Activated T-cell treated with anti-CD3 and anti-CD28 coated beads, Interleukin-2, amount 50 U/mL, for 4 hours (primary cell): ENCODE data around the gene ATXN1. TPM values are rescaled to one million over a fixed set of nuclear protein-coding genes. Genes with fewer than 3 reads are reported as not detected.
"Not testable (repeated sequence)": the region's sequence is repeated elsewhere in the genome, so short reads cannot be mapped to it uniquely, and the experiment has no call there.

Experiments used
- ATAC-seq, 2 donors: fragments of 200-7000 bp; cut with Tn5 transposase; one replicate each; pipeline ENCODE4 v1.10.0; 2021
- DNase-seq: peaks from one replicate; pipeline ENCODE4 v3.0.0-alpha.2; 2020
- H3K27me3 Mint-ChIP-seq: one replicate; pipeline ENCODE4 v1.8.0; 2021; ENCODE audit warnings: low read depth, mixed read lengths
- H3K36me3 Mint-ChIP-seq: one replicate; pipeline ENCODE4 v1.8.0; 2022; ENCODE audit warnings: mixed read lengths; ENCODE audit not compliant: insufficient read depth
- H3K4me1 Mint-ChIP-seq: one replicate; pipeline ENCODE4 v1.8.0; 2021; ENCODE audit warnings: low read depth, mixed read lengths
- H3K4me3 Mint-ChIP-seq: one replicate; pipeline ENCODE4 v1.8.0; 2021; ENCODE audit warnings: mild to moderate bottlenecking, moderate library complexity, mixed read lengths
- H3K9me3 Mint-ChIP-seq: one replicate; pipeline ENCODE4 v1.8.0; 2021; ENCODE audit warnings: mixed read lengths
- total RNA-seq, 3 donors: library from RNA; stranded (reverse); gene quantifications; one replicate each; pipeline ENCODE4 v1.2.1, GENCODE V29; 2021

Gene ATXN1
- total RNA-seq, 3 donors from 2014 or later, result 39.5 to 63.8 (median 45.1) TPM

GRCh38 chr6:16717275-16717942 is 43.9 kb downstream of the ATXN1 start:
- Mint-ChIP-seq H3K9me3 (no peaks in the 10 kb centered on the region), H3K4me1 (peaks cover 54% of the 10 kb centered on the region)
- no peak for ATAC-seq

GRCh38 chr6:16716321-16716858 is 44.9 kb downstream of the ATXN1 start:
- H3K27me3 Mint-ChIP-seq, result no peaks in the 10 kb centered on the region
- H3K9me3 Mint-ChIP-seq, result no peaks in the 10 kb centered on the region
- ATAC-seq (no peak), DNase-seq (no peak)
- no peak overlapping the region for H3K4me3 Mint-ChIP-seq
- H3K36me3 Mint-ChIP-seq, result peaks cover 16% of the 10 kb centered on the region
- peaks cover 58% of the 10 kb centered on the region for H3K4me1 Mint-ChIP-seq

More at GRCh38 chr6:16717275-16717942, 43.9 kb downstream of the ATXN1 start:
- DNase-seq, result no peak
- Mint-ChIP-seq H3K4me3 (no peak overlapping the region), H3K27me3 (no peaks in the 10 kb centered on the region), H3K36me3 (peaks cover 17% of the 10 kb centered on the region)

- no peaks in the 10 kb centered on the region for H3K9me3 Mint-ChIP-seq
- ATAC-seq (no peak), DNase-seq (no peak)
- peaks cover 12% of the 10 kb centered on the region for H3K36me3 Mint-ChIP-seq
- H3K27me3 Mint-ChIP-seq, result no peaks in the 10 kb centered on the region
- peak overlapping the region; percentile 72 for H3K4me3 Mint-ChIP-seq
- H3K4me1 Mint-ChIP-seq, result peaks cover 60% of the 10 kb centered on the region
Measured at GRCh38 chr6:16713597-16713996, 47.7 kb downstream of the ATXN1 start.

- Mint-ChIP-seq H3K4me3 (peak overlapping the region; percentile 72), H3K36me3 (peaks cover 13% of the 10 kb centered on the region), H3K4me1 (peaks cover 59% of the 10 kb centered on the region), H3K27me3 (no peaks in the 10 kb centered on the region), H3K9me3 (no peaks in the 10 kb centered on the region)
- ATAC-seq, result peak; percentile 44 to 56
- peak; percentile 28 for DNase-seq
Measured at GRCh38 chr6:16712931-16713484, 48.3 kb downstream of the ATXN1 start.

- Mint-ChIP-seq H3K36me3 (peaks cover 12% of the 10 kb centered on the region), H3K27me3 (no peaks in the 10 kb centered on the region), H3K4me3 (peak overlapping the region; percentile 72), H3K9me3 (no peaks in the 10 kb centered on the region), H3K4me1 (peaks cover 62% of the 10 kb centered on the region)
- ATAC-seq, result peak; percentile 87 to 88
- DNase-seq, result no peak
Measured at GRCh38 chr6:16712255-16712930, 48.9 kb downstream of the ATXN1 start.

- ATAC-seq, result peak; percentile 19 to 23
- H3K27me3 Mint-ChIP-seq, result no peaks in the 10 kb centered on the region
- H3K4me3 Mint-ChIP-seq, result peak overlapping the region; percentile 72
- H3K4me1 Mint-ChIP-seq, result peaks cover 68% of the 10 kb centered on the region
- peak; percentile 30 for DNase-seq
- H3K9me3 Mint-ChIP-seq, result no peaks in the 10 kb centered on the region
- peaks cover 10% of the 10 kb centered on the region for H3K36me3 Mint-ChIP-seq
Measured at GRCh38 chr6:16711546-16712254, 49.6 kb downstream of the ATXN1 start.

- Mint-ChIP-seq H3K36me3 (peaks cover 8% of the 10 kb centered on the region), H3K9me3 (no peaks in the 10 kb centered on the region), H3K4me3 (peak overlapping the region; percentile 44), H3K4me1 (peaks cover 68% of the 10 kb centered on the region), H3K27me3 (no peaks in the 10 kb centered on the region)
- DNase-seq, result no peak
- no peak for ATAC-seq
Measured at GRCh38 chr6:16706911-16707783, 54.1 kb downstream of the ATXN1 start.

GRCh38 chr6:16706491-16706890 is 54.8 kb downstream of the ATXN1 start:
- DNase-seq, ATAC-seq, H3K9me3 Mint-ChIP-seq, H3K36me3 Mint-ChIP-seq, H3K27me3 Mint-ChIP-seq, H3K4me3 Mint-ChIP-seq: not testable (repeated sequence)
- peaks cover 65% of the 10 kb centered on the region for H3K4me1 Mint-ChIP-seq

GRCh38 chr6:16706029-16706428 is 55.2 kb downstream of the ATXN1 start:
- Mint-ChIP-seq H3K27me3 (no peaks in the 10 kb centered on the region), H3K9me3 (no peaks in the 10 kb centered on the region), H3K36me3 (peaks cover 8% of the 10 kb centered on the region), H3K4me3 (no peak overlapping the region), H3K4me1 (peaks cover 66% of the 10 kb centered on the region)
- DNase-seq (no peak), ATAC-seq (no peak)

- Mint-ChIP-seq H3K4me1 (peaks cover 70% of the 10 kb centered on the region), H3K9me3 (no peaks in the 10 kb centered on the region), H3K36me3 (peaks cover 8% of the 10 kb centered on the region), H3K27me3 (no peaks in the 10 kb centered on the region), H3K4me3 (peak overlapping the region; percentile 83)
- ATAC-seq (no peak), DNase-seq (no peak)
Measured at GRCh38 chr6:16705081-16705993, 55.9 kb downstream of the ATXN1 start.

GRCh38 chr6:16704401-16705045 is 56.7 kb downstream of the ATXN1 start:
- ATAC-seq (peak; percentile 89 to 90), DNase-seq (peak; percentile 47)
- Mint-ChIP-seq H3K4me3 (peak overlapping the region; percentile 83), H3K36me3 (peaks cover 8% of the 10 kb centered on the region), H3K4me1 (peaks cover 76% of the 10 kb centered on the region), H3K27me3 (no peaks in the 10 kb centered on the region), H3K9me3 (no peaks in the 10 kb centered on the region)

- not testable (repeated sequence) for H3K36me3 Mint-ChIP-seq, DNase-seq, H3K9me3 Mint-ChIP-seq, H3K27me3 Mint-ChIP-seq, ATAC-seq, H3K4me3 Mint-ChIP-seq
- H3K4me1 Mint-ChIP-seq, result peaks cover 85% of the 10 kb centered on the region
Measured at GRCh38 chr6:16702627-16703378, 58.5 kb downstream of the ATXN1 start.
